Astrocyte of the spinal cord (primary cell): ENCODE measurements around the gene TSPAN9.
A peak's percentile ranks its signal among the peaks of the same experiment; 100 is the strongest.

Source experiments
- DNase-seq: peaks from one replicate; pipeline ENCODE4 v3.0.0; 2011; ENCODE audit warnings: low read depth, low spot score
- H3K4me3 ChIP-seq: 2 replicates; pipeline ENCODE4 v1.5.1; 2011; ENCODE audit warnings: low read depth, mild to moderate bottlenecking, low read length, moderate library complexity
- CTCF ChIP-seq: IDR thresholded peaks from 2 replicates; pipeline ENCODE4 v1.5.1; 2012; ENCODE audit warnings: low read depth, mild to moderate bottlenecking, low read length, inconsistent platforms
- in situ Hi-C: cut with HindIII; loops from 2 replicates; pipeline ENCODE4 v1.10.0; 2017; ENCODE audit warnings: low sequenced_read_pairs

TSPAN9 gene

GRCh38 chr12:3150308-3150670, 73.1 kb downstream of the TSPAN9 start:
- in situ Hi-C loops, result no loop called here
- no peak for TF ChIP-seq CTCF
- no peak for DNase-seq
- H3K4me3 ChIP-seq, result no peak overlapping the region

- no peak for TF ChIP-seq CTCF
- no peak overlapping the region for H3K4me3 ChIP-seq
- peak; percentile 65 for DNase-seq
- in situ Hi-C loops, result no loop called here
Observed at GRCh38 chr12:3150931-3151835, 74.0 kb downstream of the TSPAN9 start.

GRCh38 chr12:3152011-3152511, 74.9 kb downstream of the TSPAN9 start:
- no peak for TF ChIP-seq CTCF
- in situ Hi-C loops, result no loop called here
- DNase-seq, result no peak
- no peak overlapping the region for H3K4me3 ChIP-seq

- in situ Hi-C loops, result no loop called here
Observed at GRCh38 chr12:3152892-3153291, 75.7 kb downstream of the TSPAN9 start.

GRCh38 chr12:3154006-3154405, 76.8 kb downstream of the TSPAN9 start:
- DNase-seq, result no peak
- in situ Hi-C loops, result no loop called here
- no peak overlapping the region for H3K4me3 ChIP-seq
- TF ChIP-seq CTCF, result no peak

More at GRCh38 chr12:3152892-3153291, 75.7 kb downstream of the TSPAN9 start:
- no peak overlapping the region for H3K4me3 ChIP-seq
- no peak for DNase-seq
- TF ChIP-seq CTCF, result no peak

- no peak overlapping the region for H3K4me3 ChIP-seq
- TF ChIP-seq CTCF, result no peak
- DNase-seq, result no peak
- in situ Hi-C loops, result no loop called here
Observed at GRCh38 chr12:3155702-3156370, 78.7 kb downstream of the TSPAN9 start.
